ENCODE measurements around the gene RSPO3.
A peak's percentile ranks its signal among the peaks of the same experiment; 100 is the strongest.

The RSPO3 gene

DNA sequence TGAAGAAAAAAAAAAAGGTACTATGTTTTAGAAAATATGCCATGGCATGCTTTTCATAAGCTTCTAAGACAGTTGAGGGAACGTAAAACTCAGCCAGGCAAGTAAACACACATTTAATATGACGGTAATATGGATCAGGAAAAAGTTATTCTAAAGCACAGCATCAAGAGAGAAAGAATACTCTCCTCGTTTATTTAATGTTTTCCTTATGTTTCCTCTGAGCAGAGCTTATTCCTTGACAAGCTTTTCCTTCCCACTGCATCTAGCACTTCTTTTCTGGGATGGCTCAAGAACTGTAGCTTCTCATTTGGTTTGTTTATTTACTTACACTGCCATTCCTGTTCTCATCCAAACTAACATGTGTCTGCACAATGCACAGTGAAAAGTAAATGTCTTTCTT lies 2.7 kb upstream of the RSPO3 start:
- no peak for DNase-seq (ENCODE audit: low read depth)
- TF ChIP-seq, protein P1, sequence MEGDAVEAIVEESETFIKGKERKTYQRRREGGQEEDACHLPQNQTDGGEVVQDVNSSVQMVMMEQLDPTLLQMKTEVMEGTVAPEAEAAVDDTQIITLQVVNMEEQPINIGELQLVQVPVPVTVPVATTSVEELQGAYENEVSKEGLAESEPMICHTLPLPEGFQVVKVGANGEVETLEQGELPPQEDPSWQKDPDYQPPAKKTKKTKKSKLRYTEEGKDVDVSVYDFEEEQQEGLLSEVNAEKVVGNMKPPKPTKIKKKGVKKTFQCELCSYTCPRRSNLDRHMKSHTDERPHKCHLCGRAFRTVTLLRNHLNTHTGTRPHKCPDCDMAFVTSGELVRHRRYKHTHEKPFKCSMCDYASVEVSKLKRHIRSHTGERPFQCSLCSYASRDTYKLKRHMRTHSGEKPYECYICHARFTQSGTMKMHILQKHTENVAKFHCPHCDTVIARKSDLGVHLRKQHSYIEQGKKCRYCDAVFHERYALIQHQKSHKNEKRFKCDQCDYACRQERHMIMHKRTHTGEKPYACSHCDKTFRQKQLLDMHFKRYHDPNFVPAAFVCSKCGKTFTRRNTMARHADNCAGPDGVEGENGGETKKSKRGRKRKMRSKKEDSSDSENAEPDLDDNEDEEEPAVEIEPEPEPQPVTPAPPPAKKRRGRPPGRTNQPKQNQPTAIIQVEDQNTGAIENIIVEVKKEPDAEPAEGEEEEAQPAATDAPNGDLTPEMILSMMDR (IDR thresholded peaks at IDR 0.05; ENCODE audit: control insufficient read depth, insufficient read depth, low read depth, low read length, missing control alignments): no peak

DNA sequence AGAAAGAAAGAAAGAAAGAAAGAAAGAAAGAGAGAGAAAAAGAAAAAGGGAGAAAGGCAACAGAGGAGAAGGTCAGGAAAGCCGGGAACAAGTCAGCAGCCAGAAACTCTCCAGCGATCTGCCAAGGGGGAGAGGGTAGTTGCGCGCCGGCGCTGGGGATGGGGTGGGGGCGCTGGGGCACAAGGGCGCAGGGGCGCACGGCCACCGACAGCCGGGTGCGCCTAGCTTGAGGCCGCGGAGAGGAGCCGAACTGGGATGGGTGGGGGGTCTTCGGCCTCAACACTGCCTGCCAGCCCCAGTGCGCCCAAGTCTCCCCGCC lies 533 bp upstream of the RSPO3 start:
- no peak for DNase-seq (ENCODE audit: low read depth)
- TF ChIP-seq, protein P1 (IDR thresholded peaks at IDR 0.05; ENCODE audit: control insufficient read depth, insufficient read depth, low read depth, low read length, missing control alignments): no peak
- H3K4me3 ChIP-seq (ENCODE audit: control insufficient read depth, low read depth, low read length): peak overlapping the region; percentile 38

More for the DNA sequence above, 2.7 kb upstream of the RSPO3 start:
- H3K4me3 ChIP-seq (ENCODE audit: control insufficient read depth, low read depth, low read length): no peak overlapping the region

DNA sequence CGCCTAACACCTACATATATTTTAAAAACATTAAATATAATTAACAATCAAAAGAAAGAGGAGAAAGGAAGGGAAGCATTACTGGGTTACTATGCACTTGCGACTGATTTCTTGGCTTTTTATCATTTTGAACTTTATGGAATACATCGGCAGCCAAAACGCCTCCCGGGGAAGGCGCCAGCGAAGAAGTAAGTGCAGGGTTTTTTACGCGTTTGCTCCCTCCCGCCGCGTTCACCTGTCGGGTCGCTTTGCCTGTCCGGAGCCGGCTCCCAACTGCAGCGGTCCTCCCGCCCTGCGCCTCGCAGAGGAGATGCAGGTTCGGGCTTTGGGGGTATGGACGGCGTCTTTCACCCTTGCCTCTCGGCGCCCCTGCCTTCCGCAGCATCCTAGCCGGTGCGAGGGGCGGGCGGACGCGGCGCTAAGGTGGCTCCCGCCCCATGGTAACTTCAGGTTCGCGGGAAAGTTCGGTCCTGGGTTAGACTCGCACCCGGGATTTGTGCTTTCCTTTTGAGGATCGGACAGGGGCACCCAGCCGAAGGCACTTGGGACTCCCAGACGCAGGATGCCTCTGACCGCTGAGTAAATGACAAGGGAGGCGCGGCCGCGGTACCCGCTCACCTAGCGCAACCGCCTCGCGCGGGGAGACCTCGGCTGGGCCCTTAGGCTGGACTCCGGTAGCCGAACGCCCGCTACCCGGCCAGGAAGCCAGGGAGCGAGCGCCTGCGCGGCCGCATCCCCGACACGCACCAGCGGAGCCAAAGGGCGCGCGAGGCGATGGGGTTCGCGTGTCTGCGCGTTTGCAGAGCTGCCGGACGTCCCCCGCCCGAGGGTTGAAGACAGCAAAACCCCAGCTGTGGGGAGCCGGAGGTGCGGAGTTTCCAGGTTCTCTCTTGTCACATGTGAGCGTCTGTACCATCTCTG lies 891 bp downstream of the RSPO3 start:
- no peak for DNase-seq (ENCODE audit: low read depth)
- H3K4me3 ChIP-seq (ENCODE audit: control insufficient read depth, low read depth, low read length): peak overlapping the region; percentile 46
- TF ChIP-seq, protein P1 (IDR thresholded peaks at IDR 0.05; ENCODE audit: control insufficient read depth, insufficient read depth, low read depth, low read length, missing control alignments): no peak

DNA sequence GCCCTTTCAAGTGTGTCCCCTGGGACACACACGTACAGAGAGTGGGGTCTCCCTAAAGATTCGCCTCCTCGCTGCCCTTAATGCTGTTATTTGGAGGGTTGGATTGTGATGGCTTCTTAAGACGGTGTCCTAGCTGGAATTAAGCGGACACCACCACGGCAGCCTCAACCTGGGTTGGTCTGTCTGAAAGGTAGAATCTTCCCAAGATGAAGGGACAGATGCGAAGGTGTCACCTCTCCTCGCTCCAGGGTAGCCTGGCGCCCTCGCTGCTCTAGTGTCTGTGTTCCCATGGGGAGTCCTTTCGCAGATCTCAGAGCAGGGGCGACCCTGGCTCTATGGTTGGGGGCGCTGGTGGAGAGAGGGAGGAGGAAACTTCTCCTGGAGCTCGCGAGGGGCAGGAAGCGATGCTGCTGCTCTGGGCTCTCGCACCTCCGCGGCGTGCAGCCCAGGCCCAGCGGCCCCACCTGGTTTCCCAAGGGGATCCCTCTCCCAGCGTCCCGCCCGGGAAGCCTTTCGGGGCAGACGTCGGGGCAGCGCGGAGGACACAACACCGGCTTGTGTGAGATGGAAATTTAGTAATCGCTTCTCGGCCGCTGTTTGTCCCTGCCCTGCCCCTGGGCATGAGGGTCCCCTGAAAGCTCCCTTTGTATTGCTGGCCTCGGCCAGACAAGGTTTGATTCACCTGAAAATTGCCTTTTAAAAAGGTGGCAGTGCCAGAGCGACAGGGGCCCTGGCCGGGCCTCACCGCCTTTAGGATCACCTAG lies 1.7 kb downstream of the RSPO3 start:
- H3K4me3 ChIP-seq (ENCODE audit: control insufficient read depth, low read depth, low read length): no peak overlapping the region
- TF ChIP-seq, protein P1 (IDR thresholded peaks at IDR 0.05; ENCODE audit: control insufficient read depth, insufficient read depth, low read depth, low read length, missing control alignments): no peak
- DNase-seq (ENCODE audit: low read depth): no peak

DNA sequence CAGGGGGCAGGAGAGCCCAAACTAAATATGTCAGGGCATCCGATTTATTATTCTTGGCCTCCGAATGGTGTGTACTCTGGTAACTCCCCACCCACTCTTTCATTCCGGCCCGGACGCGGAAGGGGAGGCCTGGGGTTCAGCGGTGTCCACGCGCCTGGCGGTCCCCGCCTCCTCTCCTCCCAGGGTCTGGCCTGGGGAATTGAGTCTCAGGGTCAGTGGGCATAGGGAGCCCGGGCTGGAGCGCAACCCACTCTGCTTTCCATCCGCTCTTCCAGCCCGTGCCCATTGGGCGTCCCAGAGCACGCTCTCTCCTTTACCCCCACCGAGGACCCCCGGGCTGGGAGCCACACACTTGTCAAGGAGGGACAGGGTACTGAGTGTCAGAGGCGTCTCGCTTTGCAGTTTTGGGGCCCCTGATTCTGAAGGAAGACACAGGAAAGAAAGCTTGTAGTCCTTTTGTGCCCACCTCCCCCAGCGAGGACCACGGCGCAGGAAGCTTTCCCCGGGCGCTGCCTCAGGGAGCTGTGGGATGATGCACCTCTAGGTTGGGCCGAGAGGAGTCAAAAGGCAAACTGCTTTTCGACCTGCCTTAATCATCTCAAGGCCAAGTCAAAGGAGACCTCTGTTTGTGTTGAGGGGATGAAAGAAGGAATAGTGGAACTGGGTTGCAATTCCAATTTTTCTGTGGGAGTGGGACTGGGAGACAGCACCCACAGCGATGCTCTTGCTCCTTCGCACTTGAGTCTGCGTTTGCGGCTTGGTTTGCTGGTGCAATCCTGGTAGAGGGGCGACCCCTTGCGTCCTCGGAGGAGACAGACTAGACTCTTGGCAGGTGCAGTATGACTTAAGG lies 2.5 kb downstream of the RSPO3 start:
- TF ChIP-seq, protein P1 (IDR thresholded peaks at IDR 0.05; ENCODE audit: control insufficient read depth, insufficient read depth, low read depth, low read length, missing control alignments): peak; percentile 93
- H3K4me3 ChIP-seq (ENCODE audit: control insufficient read depth, low read depth, low read length): no peak overlapping the region
- DNase-seq (ENCODE audit: low read depth): peak; percentile 32

DNA sequence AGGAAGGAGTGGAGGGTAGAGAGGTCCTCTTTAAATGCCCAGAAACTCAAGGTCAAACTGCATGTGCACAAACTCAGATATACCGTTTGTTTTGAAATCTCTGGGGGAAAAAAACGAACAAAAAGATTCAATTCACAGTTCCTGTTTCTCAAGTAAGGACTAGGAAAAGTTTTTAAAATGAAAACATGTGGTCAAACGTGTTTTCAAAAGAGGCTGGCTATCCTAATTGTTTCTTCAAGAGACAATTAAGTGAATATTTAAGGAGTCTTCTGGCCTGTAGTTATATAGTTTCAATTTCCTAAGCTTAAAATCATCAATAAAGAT lies 3.1 kb downstream of the RSPO3 start:
- H3K4me3 ChIP-seq (ENCODE audit: control insufficient read depth, low read depth, low read length): no peak overlapping the region
- TF ChIP-seq, protein P1 (IDR thresholded peaks at IDR 0.05; ENCODE audit: control insufficient read depth, insufficient read depth, low read depth, low read length, missing control alignments): no peak
- DNase-seq (ENCODE audit: low read depth): no peak
